Measurements from ENCODE around the gene HEXIM1. TPM values are rescaled to one million over a fixed set of nuclear protein-coding genes. Genes with fewer than 3 reads are reported as not detected.

Gene HEXIM1
- total and polyA plus RNA-seq, 7 experiments from 2014 or later: 5.1 to 41.3 (median 30.5) TPM

Small RNA genes within 50 kb of the gene (microRNA-seq; reads per million reads assigned to microRNA genes)
- not detected for gene MIR6784 (ENCODE audit: borderline microRNAs expressed)

Other genes starting within 250 kb of the HEXIM1 start
- gene EFTUD2, start 249.0 kb upstream of the HEXIM1 start, total RNA-seq: 100 to 1,000 TPM in 4 of 5 experiments, 10 to 100 TPM in 1; 94.3 to 157 (median 120) TPM
- 10 to 100 TPM; 53.1 to 68.2 TPM for gene EFTUD2, start 249.0 kb upstream of the HEXIM1 start, polyA plus RNA-seq
- gene GFAP, start 233.0 kb upstream of the HEXIM1 start, total RNA-seq: not detected
- under 1 TPM in 1 of 2 donors, not detected in 1; 0.16 TPM for gene GFAP, start 233.0 kb upstream of the HEXIM1 start, polyA plus RNA-seq
- 10 to 100 TPM in 1 of 5 experiments, under 1 TPM in 1, not detected in 3; 0.17 to 57.2 TPM for gene KIF18B, start 200.7 kb upstream of the HEXIM1 start, total RNA-seq
- not detected for gene KIF18B, start 200.7 kb upstream of the HEXIM1 start, polyA plus RNA-seq
- under 1 TPM in 1 of 5 experiments, not detected in 4; 0.29 TPM for gene C1QL1, start 180.2 kb upstream of the HEXIM1 start, total RNA-seq
- not detected for gene C1QL1, start 180.2 kb upstream of the HEXIM1 start, polyA plus RNA-seq
- 10 to 100 TPM; 14.2 to 36.8 (median 29.8) TPM for gene DCAKD, start 96.8 kb upstream of the HEXIM1 start, total RNA-seq
- 10 to 100 TPM; 16.9 to 27.6 TPM for gene DCAKD, start 96.8 kb upstream of the HEXIM1 start, polyA plus RNA-seq
- 100 to 1,000 TPM in 3 of 5 experiments, 10 to 100 TPM in 2; 59.5 to 136 (median 121) TPM for gene NMT1, start 87.2 kb upstream of the HEXIM1 start, total RNA-seq
- 10 to 100 TPM; 37.5 to 64.1 TPM for gene NMT1, start 87.2 kb upstream of the HEXIM1 start, polyA plus RNA-seq
- gene PLCD3, start 16.0 kb upstream of the HEXIM1 start, total RNA-seq: 1 to 10 TPM; 2.0 to 5.1 (median 3.2) TPM
- under 1 TPM in 1 of 2 donors, not detected in 1; 0.21 TPM for gene PLCD3, start 16.0 kb upstream of the HEXIM1 start, polyA plus RNA-seq
- gene ACBD4, start 12.8 kb upstream of the HEXIM1 start, total RNA-seq: 10 to 100 TPM; 17.9 to 59.5 (median 31.3) TPM
- gene ACBD4, start 12.8 kb upstream of the HEXIM1 start, polyA plus RNA-seq: 10 to 100 TPM; 12.3 to 13.9 TPM
- gene HEXIM2, start 13.4 kb downstream of the HEXIM1 start, total RNA-seq: 1 to 10 TPM; 2.2 to 8.2 (median 3.4) TPM
- gene HEXIM2, start 13.4 kb downstream of the HEXIM1 start, polyA plus RNA-seq: 1 to 10 TPM; 2.4 to 3.2 TPM
- 100 to 1,000 TPM; 324 to 595 (median 396) TPM for gene FMNL1, start 73.4 kb downstream of the HEXIM1 start, total RNA-seq
- 10 to 100 TPM; 19.0 to 36.4 TPM for gene FMNL1, start 73.4 kb downstream of the HEXIM1 start, polyA plus RNA-seq
- gene SPATA32, start 113.6 kb downstream of the HEXIM1 start, total RNA-seq: 1 to 10 TPM in 1 of 5 experiments, under 1 TPM in 3, not detected in 1; 0.12 to 1.1 (median 0.58) TPM
- under 1 TPM; 0.31 to 0.59 TPM for gene SPATA32, start 113.6 kb downstream of the HEXIM1 start, polyA plus RNA-seq
- gene MAP3K14, start 168.5 kb downstream of the HEXIM1 start, total RNA-seq: 10 to 100 TPM; 31.3 to 39.8 (median 34.1) TPM
- 10 to 100 TPM in 1 of 2 donors, 1 to 10 TPM in 1; 2.4 to 10.6 TPM for gene MAP3K14, start 168.5 kb downstream of the HEXIM1 start, polyA plus RNA-seq

Data from naive thymus-derived CD4-positive, alpha-beta T cell (primary cell).